Cardiac fibroblast (primary cell): ENCODE data around the gene AFF3.

Experiments
- DNase-seq, 2 donors: peaks; one replicate each; pipeline versions ENCODE4 v3.0.0 to v3.0.0-alpha.2; 2010; ENCODE audit warnings: low read depth in 2 of 2
- H3K4me3 ChIP-seq, 2 donors: replicated peaks in 1 of 2; 1 replicate in 1 of 2; 2 replicates in 1 of 2; pipeline ENCODE4 v1.5.1; 2011; ENCODE audit warnings: low read depth in 2 of 2, low read length in 2 of 2, mild to moderate bottlenecking in 2 of 2, moderate library complexity in 1 of 2
- TF ChIP-seq, protein P1 (sequence below): IDR thresholded peaks from one replicate; pipeline ENCODE4 v1.5.1; 2011; ENCODE audit warnings: low read depth, mild to moderate bottlenecking, low read length, inconsistent platforms

AFF3 gene

DNA sequence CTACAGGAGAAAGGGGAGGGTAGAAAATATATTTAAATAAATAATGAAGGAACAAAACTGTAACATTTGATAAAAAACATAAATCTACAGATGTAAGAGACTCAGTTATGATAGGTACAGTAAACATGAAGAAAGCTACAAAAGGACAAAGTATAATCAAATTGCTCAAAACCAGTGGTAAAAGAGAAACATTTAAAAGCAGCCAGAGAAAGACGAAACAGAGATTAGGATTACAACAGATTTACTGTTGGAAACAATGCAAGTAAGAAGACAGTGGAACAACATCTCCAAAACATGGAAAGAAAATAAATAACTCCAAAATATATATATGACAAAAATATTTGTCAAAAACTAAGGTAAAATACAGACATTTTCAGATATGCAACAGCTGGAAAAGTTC lies 344.9 kb downstream of the AFF3 start:
- DNase-seq, result no peak
- TF ChIP-seq, protein P1, sequence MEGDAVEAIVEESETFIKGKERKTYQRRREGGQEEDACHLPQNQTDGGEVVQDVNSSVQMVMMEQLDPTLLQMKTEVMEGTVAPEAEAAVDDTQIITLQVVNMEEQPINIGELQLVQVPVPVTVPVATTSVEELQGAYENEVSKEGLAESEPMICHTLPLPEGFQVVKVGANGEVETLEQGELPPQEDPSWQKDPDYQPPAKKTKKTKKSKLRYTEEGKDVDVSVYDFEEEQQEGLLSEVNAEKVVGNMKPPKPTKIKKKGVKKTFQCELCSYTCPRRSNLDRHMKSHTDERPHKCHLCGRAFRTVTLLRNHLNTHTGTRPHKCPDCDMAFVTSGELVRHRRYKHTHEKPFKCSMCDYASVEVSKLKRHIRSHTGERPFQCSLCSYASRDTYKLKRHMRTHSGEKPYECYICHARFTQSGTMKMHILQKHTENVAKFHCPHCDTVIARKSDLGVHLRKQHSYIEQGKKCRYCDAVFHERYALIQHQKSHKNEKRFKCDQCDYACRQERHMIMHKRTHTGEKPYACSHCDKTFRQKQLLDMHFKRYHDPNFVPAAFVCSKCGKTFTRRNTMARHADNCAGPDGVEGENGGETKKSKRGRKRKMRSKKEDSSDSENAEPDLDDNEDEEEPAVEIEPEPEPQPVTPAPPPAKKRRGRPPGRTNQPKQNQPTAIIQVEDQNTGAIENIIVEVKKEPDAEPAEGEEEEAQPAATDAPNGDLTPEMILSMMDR, result no peak

DNA sequence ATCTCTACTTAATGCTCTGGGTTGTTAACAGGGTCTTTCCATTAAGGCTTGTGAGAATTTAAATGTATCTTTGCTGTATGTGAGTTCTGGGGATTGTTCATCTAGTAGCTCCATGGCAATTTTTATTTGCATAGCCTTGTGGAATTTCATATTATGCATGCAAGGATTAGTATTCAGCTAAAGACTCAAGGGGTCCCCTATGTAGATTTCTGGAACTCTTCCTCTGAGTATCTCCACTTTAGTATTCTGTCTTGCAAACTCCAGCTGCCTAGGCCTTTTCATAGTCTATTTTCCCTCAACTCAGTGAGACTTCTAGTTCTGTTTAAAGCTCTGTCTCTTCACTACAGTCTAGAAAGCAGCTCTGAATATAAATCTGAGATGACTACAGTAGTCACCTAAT lies 348.0 kb downstream of the AFF3 start:
- TF ChIP-seq, protein P1, result no peak
- DNase-seq, result no peak
- H3K4me3 ChIP-seq, result no peak overlapping the region

More for the DNA sequence above, 344.9 kb downstream of the AFF3 start:
- no peak overlapping the region for H3K4me3 ChIP-seq

- TF ChIP-seq, protein P1, result no peak
- no peak for DNase-seq
- H3K4me3 ChIP-seq, result no peak overlapping the region
Measured at GRCh38 chr2:99793022-99793421, 349.4 kb downstream of the AFF3 start.

GRCh38 chr2:99789849-99790248 lies 352.5 kb downstream of the AFF3 start:
- DNase-seq, result no peak
- TF ChIP-seq, protein P1, result no peak
- no peak overlapping the region for H3K4me3 ChIP-seq

GRCh38 chr2:99787769-99788382 lies 354.5 kb downstream of the AFF3 start:
- DNase-seq, result no peak
- TF ChIP-seq, protein P1, result no peak
- H3K4me3 ChIP-seq, result no peak overlapping the region

GRCh38 chr2:99786636-99787390 lies 355.6 kb downstream of the AFF3 start:
- TF ChIP-seq, protein P1, result no peak
- H3K4me3 ChIP-seq, result no peak overlapping the region
- DNase-seq, result no peak

DNA sequence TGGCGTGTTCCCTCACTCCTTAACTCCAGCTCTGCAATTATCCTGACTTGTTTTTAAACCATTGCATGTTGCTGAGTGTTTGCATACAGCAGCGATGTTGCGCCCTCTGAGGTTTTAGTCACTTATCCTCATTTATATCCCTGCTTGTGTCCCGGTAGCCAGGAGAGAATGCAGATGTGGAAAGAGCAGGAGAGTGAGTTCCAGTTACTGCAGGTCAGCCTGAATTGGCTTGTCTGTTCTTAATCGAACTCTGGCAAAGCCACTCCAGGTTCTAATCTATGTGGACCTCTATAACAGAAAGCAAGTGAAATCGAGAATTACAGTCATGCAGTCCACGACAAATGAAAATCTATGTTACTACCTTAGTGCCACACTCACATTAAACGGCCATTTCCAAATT lies 357.4 kb downstream of the AFF3 start:
- TF ChIP-seq, protein P1, result no peak
- no peak for DNase-seq
- H3K4me3 ChIP-seq, result no peak overlapping the region
